ENCODE data around the gene PGAP1. TPM values are rescaled to one million over a fixed set of nuclear protein-coding genes. Genes with fewer than 3 reads are reported as not detected.
A peak's percentile ranks its signal among the peaks of the same experiment; 100 is the strongest.

PGAP1 gene
- total RNA-seq, 2 donors from 2014 or later = 22.5 to 36.3 TPM

- no peaks in the 10 kb centered on the region for H3K9me3 Mint-ChIP-seq
These were observed 124.1 kb downstream of the PGAP1 start for GRCh38 chr2:196802401-196802800.

GRCh38 chr2:196801674-196802261 is 124.7 kb downstream of the PGAP1 start:
- peaks cover 9% of the 10 kb centered on the region for H3K27me3 Mint-ChIP-seq (ENCODE audit: low read depth)
- ATAC-seq (replicated peaks in 1 of 2) = no peak
- H3K36me3 Mint-ChIP-seq (ENCODE audit: insufficient read depth in 2 of 2) = peaks cover 6 to 8% of the 10 kb centered on the region in 2 donors
- H3K4me3 Mint-ChIP-seq = peak overlapping the region; percentile 9 to 41
- H3K4me1 Mint-ChIP-seq (ENCODE audit: low read depth) = peaks cover 42% of the 10 kb centered on the region
- H3K27ac Mint-ChIP-seq = peak overlapping the region; percentile 100
- DNase-seq = no peak
- H3K9me3 Mint-ChIP-seq = no peaks in the 10 kb centered on the region

More at GRCh38 chr2:196802401-196802800, 124.1 kb downstream of the PGAP1 start:
- no peak overlapping the region for H3K4me3 Mint-ChIP-seq
- DNase-seq (no peak), ATAC-seq (replicated peaks in 1 of 2) (no peak)
- peaks cover 9% of the 10 kb centered on the region for H3K27me3 Mint-ChIP-seq (ENCODE audit: low read depth)
- H3K36me3 Mint-ChIP-seq (ENCODE audit: insufficient read depth in 2 of 2) = peaks cover 4 to 6% of the 10 kb centered on the region in 2 donors
- H3K27ac Mint-ChIP-seq = no peak overlapping the region
- H3K4me1 Mint-ChIP-seq (ENCODE audit: low read depth) = peaks cover 36% of the 10 kb centered on the region

- H3K4me3 Mint-ChIP-seq = peak overlapping the region; percentile 98 to 100
- peaks cover 6 to 12% of the 10 kb centered on the region in 2 donors for H3K36me3 Mint-ChIP-seq (ENCODE audit: insufficient read depth in 2 of 2)
- H3K27ac Mint-ChIP-seq = peak overlapping the region; percentile 100
- ATAC-seq (replicated peaks in 1 of 2) = peak; percentile 4
- H3K9me3 Mint-ChIP-seq = no peaks in the 10 kb centered on the region
- DNase-seq = no peak
- peaks cover 46% of the 10 kb centered on the region for H3K4me1 Mint-ChIP-seq (ENCODE audit: low read depth)
- peaks cover 4% of the 10 kb centered on the region for H3K27me3 Mint-ChIP-seq (ENCODE audit: low read depth)
These were observed 127.5 kb downstream of the PGAP1 start for GRCh38 chr2:196798980-196799379.

GRCh38 chr2:196792865-196793264 is 133.6 kb downstream of the PGAP1 start:
- Mint-ChIP-seq H3K4me3 (no peak overlapping the region), H3K9me3 (no peaks in the 10 kb centered on the region), H3K4me1 (ENCODE audit: low read depth) (peaks cover 13% of the 10 kb centered on the region), H3K27me3 (ENCODE audit: low read depth) (no peaks in the 10 kb centered on the region), H3K36me3 (ENCODE audit: insufficient read depth in 2 of 2) (peaks cover 3 to 24% of the 10 kb centered on the region in 2 donors), H3K27ac (no peak overlapping the region)
- no peak for ATAC-seq (replicated peaks in 1 of 2)
- DNase-seq = no peak

- H3K9me3 Mint-ChIP-seq = no peaks in the 10 kb centered on the region
- no peaks in the 10 kb centered on the region for H3K27me3 Mint-ChIP-seq (ENCODE audit: low read depth)
- peak overlapping the region; percentile 86 for H3K27ac Mint-ChIP-seq
- H3K4me1 Mint-ChIP-seq (ENCODE audit: low read depth) = peaks cover 9% of the 10 kb centered on the region
- peak overlapping the region in 1 of 2 donors; percentile 7 for H3K4me3 Mint-ChIP-seq
- ATAC-seq (replicated peaks in 1 of 2) = peak; percentile 88 to 95
- peak; percentile 29 for DNase-seq
- peaks cover 5 to 30% of the 10 kb centered on the region in 2 donors for H3K36me3 Mint-ChIP-seq (ENCODE audit: insufficient read depth in 2 of 2)
These were observed 142.9 kb downstream of the PGAP1 start for GRCh38 chr2:196783431-196784094.

Other genes starting within 250 kb of the PGAP1 start
- 10 to 100 TPM; 57.2 to 61.2 TPM for gene GTF3C3, start 127.0 kb downstream of the PGAP1 start, total RNA-seq
- gene C2orf66, start 117.4 kb downstream of the PGAP1 start, total RNA-seq = under 1 TPM; 0.38 to 0.60 TPM

All from activated T-cell treated with anti-CD3 and anti-CD28 coated beads, Interleukin-2, amount 50 U/mL, for 72 hours (primary cell).